Measurements from ENCODE around the gene ING5.

ING5 gene

GRCh38 chr2:241774419-241775222 lies 72.8 kb downstream of the ING5 start:
- DNase-seq (ENCODE audit: extremely low read depth in 1 of 2, low read depth in 1 of 2) = no peak

- DNase-seq (ENCODE audit: extremely low read depth in 1 of 2, low read depth in 1 of 2) = no peak
These were observed 73.7 kb downstream of the ING5 start for GRCh38 chr2:241775223-241776177.

GRCh38 chr2:241776336-241777169 lies 74.7 kb downstream of the ING5 start, which contains the start of gene GAL3ST2:
Gene GAL3ST2, plus strand, starts transcription at chr2:241776822. Its CDS starts 134 bp downstream, at chr2:241776956.
- DNase-seq (ENCODE audit: extremely low read depth in 1 of 2, low read depth in 1 of 2) = no peak

- no peak for DNase-seq (ENCODE audit: extremely low read depth in 1 of 2, low read depth in 1 of 2)
These were observed 75.4 kb downstream of the ING5 start for GRCh38 chr2:241777170-241777685.

- DNase-seq (ENCODE audit: extremely low read depth in 1 of 2, low read depth in 1 of 2) = no peak
These were observed 76.1 kb downstream of the ING5 start for GRCh38 chr2:241777686-241778627.
